ENCODE data around the gene BANF1. TPM values are rescaled to one million over a fixed set of nuclear protein-coding genes. Genes with fewer than 3 reads are reported as not detected.

Gene BANF1
- total RNA-seq, 4 donors from 2014 or later: 66.9 to 86.7 (median 78.3) TPM

DNA sequence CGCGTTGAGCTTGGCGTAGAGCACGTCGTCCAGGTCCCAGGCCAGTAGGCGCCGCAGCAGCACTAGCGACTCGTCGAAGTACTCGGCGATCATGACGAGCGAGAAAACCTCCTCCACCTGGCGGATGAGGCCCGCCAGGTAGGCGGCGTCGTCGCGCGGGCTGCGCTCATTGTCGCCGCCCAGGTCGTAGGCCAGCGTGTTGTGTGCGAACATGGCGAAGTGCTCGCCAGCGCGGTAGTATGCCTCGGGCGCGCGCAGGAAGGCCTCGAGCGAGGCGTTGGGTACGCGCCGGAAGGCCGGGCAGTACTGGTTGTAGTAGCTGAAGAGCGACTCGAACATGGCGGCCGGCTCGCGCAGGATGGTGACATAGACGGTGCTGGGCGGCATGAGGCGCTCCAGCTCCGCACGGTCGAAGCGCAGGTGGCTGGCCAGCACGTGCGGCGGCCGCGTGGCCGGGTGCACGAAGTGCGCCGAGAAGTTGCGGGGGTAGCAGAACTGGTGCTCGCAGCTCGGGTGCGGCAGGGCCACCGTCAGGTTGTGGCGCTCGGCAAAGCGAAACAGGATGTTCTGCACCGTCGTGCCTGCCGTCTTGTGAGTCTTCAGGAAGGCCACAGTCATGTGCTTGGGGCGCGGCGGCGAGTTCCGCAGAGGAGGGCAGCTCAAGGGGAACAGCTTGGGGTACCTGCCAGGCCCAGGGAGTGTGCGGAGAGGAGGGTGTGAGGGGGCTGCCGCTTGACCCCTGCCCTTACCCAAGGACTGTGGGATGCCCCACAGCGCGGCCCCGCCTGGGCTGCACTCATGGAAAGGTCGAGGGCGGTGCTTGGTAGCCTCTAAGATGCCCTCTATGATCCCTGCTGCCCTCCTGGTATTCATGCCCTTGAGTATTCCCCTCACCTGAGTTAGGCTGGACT is 40.9 kb downstream of the BANF1 start:
- Histone ChIP-seq H3K27ac (no peak overlapping the region), H3K4me3 (replicated peaks in 1 of 3) (no peak overlapping the region), H3K27me3 (no peaks in the 10 kb centered on the region), H3K36me3 (peaks cover 0 to 12% of the 10 kb centered on the region in 2 donors), H3K9me3 (no peaks in the 10 kb centered on the region), H3K4me1 (peaks cover 33 to 34% of the 10 kb centered on the region in 2 donors)
- WGBS, 2 donors: 96 to 97% methylated on average over 83 to 84 of the region's 88 CpGs
- intact Hi-C loops (cut with DNase I): no loop called here
- no peak for DNase-seq
- TF ChIP-seq, protein P1, sequence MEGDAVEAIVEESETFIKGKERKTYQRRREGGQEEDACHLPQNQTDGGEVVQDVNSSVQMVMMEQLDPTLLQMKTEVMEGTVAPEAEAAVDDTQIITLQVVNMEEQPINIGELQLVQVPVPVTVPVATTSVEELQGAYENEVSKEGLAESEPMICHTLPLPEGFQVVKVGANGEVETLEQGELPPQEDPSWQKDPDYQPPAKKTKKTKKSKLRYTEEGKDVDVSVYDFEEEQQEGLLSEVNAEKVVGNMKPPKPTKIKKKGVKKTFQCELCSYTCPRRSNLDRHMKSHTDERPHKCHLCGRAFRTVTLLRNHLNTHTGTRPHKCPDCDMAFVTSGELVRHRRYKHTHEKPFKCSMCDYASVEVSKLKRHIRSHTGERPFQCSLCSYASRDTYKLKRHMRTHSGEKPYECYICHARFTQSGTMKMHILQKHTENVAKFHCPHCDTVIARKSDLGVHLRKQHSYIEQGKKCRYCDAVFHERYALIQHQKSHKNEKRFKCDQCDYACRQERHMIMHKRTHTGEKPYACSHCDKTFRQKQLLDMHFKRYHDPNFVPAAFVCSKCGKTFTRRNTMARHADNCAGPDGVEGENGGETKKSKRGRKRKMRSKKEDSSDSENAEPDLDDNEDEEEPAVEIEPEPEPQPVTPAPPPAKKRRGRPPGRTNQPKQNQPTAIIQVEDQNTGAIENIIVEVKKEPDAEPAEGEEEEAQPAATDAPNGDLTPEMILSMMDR (IDR thresholded peaks at IDR 0.05): no peak
- TF ChIP-seq POLR2A (IDR thresholded peaks at IDR 0.05): no peak

DNA sequence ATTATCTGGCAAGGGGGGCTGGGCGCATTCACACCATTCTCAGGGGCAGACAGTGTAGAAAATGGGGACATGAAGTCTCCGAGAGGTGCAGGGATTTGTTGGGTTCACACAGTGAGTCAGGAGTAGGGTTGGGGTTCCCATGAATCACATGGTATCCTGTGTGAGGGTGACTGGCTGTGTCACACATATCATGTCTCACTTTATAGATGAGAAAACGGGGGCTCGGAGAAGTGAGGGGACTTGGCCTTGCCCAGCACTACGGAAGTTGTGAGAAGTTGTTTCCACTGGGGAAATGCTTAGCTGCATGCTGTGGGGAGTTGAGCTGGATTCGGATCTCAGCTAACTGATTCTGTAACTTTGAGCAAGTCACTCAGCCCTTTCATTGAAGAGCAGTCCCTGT is 42.5 kb downstream of the BANF1 start:
- DNase-seq: no peak
- no peak overlapping the region for H3K27ac ChIP-seq

DNA sequence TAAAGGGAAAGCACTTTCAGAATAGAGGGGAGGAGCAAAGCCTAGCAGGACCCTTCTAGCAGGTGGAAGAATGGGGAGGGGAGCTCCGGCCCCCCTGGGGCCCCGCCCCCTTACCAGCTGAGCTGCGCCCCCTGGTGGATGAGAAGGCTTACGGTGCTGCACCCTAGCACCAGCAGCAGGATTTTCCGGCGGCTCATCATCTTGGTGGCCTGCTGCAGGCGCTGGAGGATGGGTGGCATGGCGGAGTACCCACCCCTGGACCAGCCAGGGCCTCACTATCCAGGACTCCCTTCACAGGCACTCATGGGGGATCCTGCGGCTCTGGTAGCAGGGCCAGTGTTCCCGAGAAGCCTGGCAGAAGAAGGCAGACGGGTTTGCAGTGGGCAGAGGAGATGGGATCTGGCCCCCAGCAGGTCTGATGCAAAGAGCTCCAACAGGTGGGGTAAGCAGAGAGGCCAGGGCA is 42.9 kb downstream of the BANF1 start:
- WGBS, 2 donors: 26 to 45% methylated on average over 4 to 8 of the region's 11 CpGs
- H3K27me3 ChIP-seq: no peaks in the 10 kb centered on the region
- H3K27ac ChIP-seq: peak overlapping the region; percentile 86 to 96 (median 95)

More for the DNA sequence above, 42.5 kb downstream of the BANF1 start:
- no peaks in the 10 kb centered on the region for H3K9me3 ChIP-seq
- peaks cover 42 to 49% of the 10 kb centered on the region in 2 donors for H3K4me1 ChIP-seq
- H3K27me3 ChIP-seq: no peaks in the 10 kb centered on the region
- H3K4me3 ChIP-seq (replicated peaks in 1 of 3): no peak overlapping the region
- intact Hi-C loops (cut with DNase I): no loop called here
- no peak for TF ChIP-seq POLR2A (IDR thresholded peaks at IDR 0.05)
- TF ChIP-seq, protein P1 (IDR thresholded peaks at IDR 0.05): no peak
- peaks cover 0 to 12% of the 10 kb centered on the region in 2 donors for H3K36me3 ChIP-seq
- WGBS, 2 donors: 71 to 76% methylated on average over 6 of the region's 6 CpGs

DNA sequence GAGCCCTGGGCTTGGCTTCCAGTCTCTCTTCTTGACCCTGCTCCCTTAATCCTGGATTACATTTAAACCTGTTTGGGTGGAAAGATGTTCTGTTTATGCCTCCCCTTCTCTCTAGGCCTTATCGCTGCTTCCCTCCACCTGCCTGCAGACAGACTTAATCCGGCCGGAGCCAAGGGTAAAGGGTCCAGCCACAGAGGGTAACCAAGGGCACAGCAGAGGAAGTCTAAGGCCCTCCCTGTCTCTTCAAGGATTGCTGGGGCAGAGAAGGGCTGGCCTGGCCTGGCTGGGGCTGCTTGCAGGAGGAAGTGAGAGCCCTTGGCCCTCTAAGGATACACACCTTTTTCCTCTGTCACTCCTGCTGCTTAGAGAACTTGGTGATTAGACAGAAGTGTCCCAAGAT is 44.6 kb downstream of the BANF1 start:
- peak overlapping the region; percentile 86 to 96 (median 95) for H3K27ac ChIP-seq
- H3K4me3 ChIP-seq (replicated peaks in 1 of 3): no peak overlapping the region
- DNase-seq: peak; percentile 54 to 66
- 37 to 57% methylated on average over 3 of the region's 3 CpGs for WGBS, 2 donors
- intact Hi-C loops (cut with DNase I): no loop called here
- H3K4me1 ChIP-seq: peaks cover 62 to 68% of the 10 kb centered on the region in 2 donors
- H3K27me3 ChIP-seq: no peaks in the 10 kb centered on the region
- TF ChIP-seq, protein P1 (IDR thresholded peaks at IDR 0.05): no peak
- no peak for TF ChIP-seq POLR2A (IDR thresholded peaks at IDR 0.05)
- H3K36me3 ChIP-seq: peaks cover 0 to 11% of the 10 kb centered on the region in 2 donors
- no peaks in the 10 kb centered on the region for H3K9me3 ChIP-seq

More for the DNA sequence above, 42.9 kb downstream of the BANF1 start:
- intact Hi-C loops (cut with DNase I): no loop called here
- Histone ChIP-seq H3K9me3 (no peaks in the 10 kb centered on the region), H3K36me3 (peaks cover 0 to 12% of the 10 kb centered on the region in 2 donors), H3K4me1 (peaks cover 47 to 53% of the 10 kb centered on the region in 2 donors), H3K4me3 (replicated peaks in 1 of 3) (no peak overlapping the region)
- TF ChIP-seq, protein P1 (IDR thresholded peaks at IDR 0.05): peak; percentile 65 to 93 (median 80)
- TF ChIP-seq POLR2A (IDR thresholded peaks at IDR 0.05): no peak
- peak; percentile 67 to 73 for DNase-seq
